Lower lobe of right lung (tissue), 2 donors: ENCODE results near the gene DYNC1H1. TPM values are rescaled to one million over a fixed set of nuclear protein-coding genes. Genes with fewer than 3 reads are reported as not detected.

Experiments
- ATAC-seq, 2 donors: fragments of 200-7000 bp; cut with Tn5 transposase; one replicate each; pipeline ENCODE4 v1.9.1; 2020 to 2022; ENCODE audit warnings: mild to moderate bottlenecking in 2 of 2, moderate library complexity in 2 of 2
- DNase-seq: peaks from one replicate; pipeline ENCODE4 v3.0.0-alpha.2; 2020
- H3K27ac ChIP-seq: fragments of 200-600 bp; one replicate; pipeline ENCODE4 v1.8.0; 2022
- H3K27me3 ChIP-seq: fragments of 200-600 bp; one replicate; pipeline ENCODE4 v1.8.0; 2022; ENCODE audit warnings: low read depth
- H3K36me3 ChIP-seq: fragments of 200-600 bp; one replicate; pipeline ENCODE4 v1.8.0; 2022; ENCODE audit warnings: mild to moderate bottlenecking
- H3K4me1 ChIP-seq: fragments of 200-600 bp; one replicate; pipeline ENCODE4 v1.8.0; 2022
- H3K4me3 ChIP-seq: fragments of 200-600 bp; one replicate; pipeline ENCODE4 v1.8.0; 2022; ENCODE audit warnings: mild to moderate bottlenecking
- H3K9me3 ChIP-seq: fragments of 200-600 bp; one replicate; pipeline ENCODE4 v1.8.0; 2022
- intact Hi-C: fragments of 100-400 bp; cut with DNase I; formaldehyde crosslinking; loops from one replicate; pipeline ENCODE4 v1.11.0; 2022
- total RNA-seq: library from RNA; stranded (reverse); fragmentation: NEBNext Ultra II Directional; extraction: Animal tissue kit (Norgen Biotek cat#: 25700); gene quantifications from one replicate; pipeline ENCODE4 v1.2.1, GENCODE V29; 2021
- TF ChIP-seq, protein P1 (sequence below): fragments of 200-600 bp; IDR thresholded peaks from one replicate; pipeline ENCODE4 v1.8.0; 2022; ENCODE audit warnings: antibody characterized with exemption, mild to moderate bottlenecking
- donor health status: DM: no; HTN: yes; CAD: no; lungs with severe emphysema.

The DYNC1H1 gene
- total RNA-seq, 1 donor from 2014 or later = 437 TPM

- H3K27ac ChIP-seq = no peak overlapping the region
These were observed 131.6 kb downstream of the DYNC1H1 start for GRCh38 chr14:102095871-102096568.

GRCh38 chr14:102096569-102097188 lies 132.3 kb downstream of the DYNC1H1 start:
- Histone ChIP-seq H3K36me3 (no peaks in the 10 kb centered on the region), H3K4me1 (peaks cover 10% of the 10 kb centered on the region), H3K4me3 (no peak overlapping the region), H3K9me3 (no peaks in the 10 kb centered on the region), H3K27ac (no peak overlapping the region), H3K27me3 (no peaks in the 10 kb centered on the region)
- DNase-seq = peak; percentile 87
- intact Hi-C loops = no loop called here
- TF ChIP-seq, protein P1, sequence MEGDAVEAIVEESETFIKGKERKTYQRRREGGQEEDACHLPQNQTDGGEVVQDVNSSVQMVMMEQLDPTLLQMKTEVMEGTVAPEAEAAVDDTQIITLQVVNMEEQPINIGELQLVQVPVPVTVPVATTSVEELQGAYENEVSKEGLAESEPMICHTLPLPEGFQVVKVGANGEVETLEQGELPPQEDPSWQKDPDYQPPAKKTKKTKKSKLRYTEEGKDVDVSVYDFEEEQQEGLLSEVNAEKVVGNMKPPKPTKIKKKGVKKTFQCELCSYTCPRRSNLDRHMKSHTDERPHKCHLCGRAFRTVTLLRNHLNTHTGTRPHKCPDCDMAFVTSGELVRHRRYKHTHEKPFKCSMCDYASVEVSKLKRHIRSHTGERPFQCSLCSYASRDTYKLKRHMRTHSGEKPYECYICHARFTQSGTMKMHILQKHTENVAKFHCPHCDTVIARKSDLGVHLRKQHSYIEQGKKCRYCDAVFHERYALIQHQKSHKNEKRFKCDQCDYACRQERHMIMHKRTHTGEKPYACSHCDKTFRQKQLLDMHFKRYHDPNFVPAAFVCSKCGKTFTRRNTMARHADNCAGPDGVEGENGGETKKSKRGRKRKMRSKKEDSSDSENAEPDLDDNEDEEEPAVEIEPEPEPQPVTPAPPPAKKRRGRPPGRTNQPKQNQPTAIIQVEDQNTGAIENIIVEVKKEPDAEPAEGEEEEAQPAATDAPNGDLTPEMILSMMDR = peak; percentile 90
- peak; percentile 90 to 94 for ATAC-seq

More at GRCh38 chr14:102095871-102096568, 131.6 kb downstream of the DYNC1H1 start:
- TF ChIP-seq, protein P1 = no peak
- Histone ChIP-seq H3K4me3 (no peak overlapping the region), H3K36me3 (no peaks in the 10 kb centered on the region), H3K9me3 (no peaks in the 10 kb centered on the region), H3K27me3 (no peaks in the 10 kb centered on the region), H3K4me1 (peaks cover 10% of the 10 kb centered on the region)
- intact Hi-C loops = no loop called here
- DNase-seq = no peak
- ATAC-seq = peak in 1 of 2 donors; percentile 22

DNA sequence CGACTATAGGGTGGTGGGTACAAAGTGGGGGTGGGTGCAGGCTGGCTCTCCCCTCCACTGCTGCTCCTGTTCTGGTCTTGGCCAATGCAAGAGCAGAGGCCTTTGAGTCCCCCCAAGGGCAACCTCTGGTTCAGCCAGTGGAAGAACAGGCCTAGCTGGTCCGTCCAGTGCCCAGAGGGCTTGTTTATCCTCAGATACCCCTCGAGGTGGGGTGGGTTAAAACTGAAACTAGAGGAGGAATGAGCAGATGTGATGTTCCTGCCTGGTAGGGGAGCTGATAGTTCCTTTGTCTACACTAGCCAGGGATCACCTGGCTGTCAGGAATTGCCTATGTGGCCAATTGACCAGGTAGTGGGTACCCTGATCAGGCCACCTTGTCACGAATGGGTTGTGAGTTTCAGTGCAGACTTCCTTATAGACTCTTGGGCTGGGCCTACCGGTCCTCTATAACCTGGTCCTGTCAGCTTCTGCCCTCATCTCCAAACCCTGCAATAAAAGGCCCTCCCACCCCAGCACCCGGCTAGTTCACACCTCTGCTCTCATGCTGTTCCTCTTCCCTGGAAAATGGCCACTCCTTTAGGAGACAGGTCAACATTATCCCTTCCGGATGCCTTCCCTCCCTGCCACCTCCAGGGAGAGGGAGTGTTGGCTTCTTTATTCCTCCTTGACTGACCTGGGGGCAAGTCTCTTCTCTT lies 133.2 kb downstream of the DYNC1H1 start:
- H3K27ac ChIP-seq = no peak overlapping the region
- H3K27me3 ChIP-seq = no peaks in the 10 kb centered on the region
- TF ChIP-seq, protein P1 = no peak
- intact Hi-C loops = no loop called here
- no peak for ATAC-seq
- H3K4me1 ChIP-seq = peaks cover 10% of the 10 kb centered on the region
- DNase-seq = no peak
- no peak overlapping the region for H3K4me3 ChIP-seq
- H3K36me3 ChIP-seq = no peaks in the 10 kb centered on the region
- no peaks in the 10 kb centered on the region for H3K9me3 ChIP-seq

DNA sequence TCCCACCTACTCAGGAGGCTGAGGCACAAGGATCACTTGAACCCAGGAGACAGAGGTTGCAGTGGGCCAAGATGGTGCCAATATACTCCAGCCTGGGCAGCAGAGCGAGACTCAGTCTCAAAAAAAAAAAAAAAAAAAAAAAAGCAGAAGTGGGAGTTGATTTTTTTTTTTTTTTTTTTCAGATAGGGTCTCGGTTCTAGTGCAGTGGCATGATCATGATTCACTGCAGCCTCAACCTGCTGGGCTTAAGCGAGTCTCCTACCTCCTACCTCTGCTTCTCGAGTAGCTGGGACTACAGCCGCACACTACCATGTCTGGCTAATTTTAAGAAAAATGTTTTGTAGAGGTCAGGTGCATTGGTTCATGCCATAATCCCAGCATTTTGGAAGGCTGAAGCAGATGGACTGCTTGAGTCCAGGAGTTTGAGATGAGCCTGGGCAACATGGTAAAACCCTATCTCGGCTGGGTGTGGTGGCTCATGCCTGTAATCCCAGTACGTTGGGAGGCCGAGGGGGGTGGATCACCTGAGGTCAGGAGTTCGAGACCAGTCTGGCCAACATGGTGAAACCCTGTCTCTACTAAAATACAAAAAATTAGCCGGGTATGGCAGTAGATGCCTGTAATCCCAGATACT lies 138.8 kb downstream of the DYNC1H1 start:
- intact Hi-C loops = no loop called here
- DNase-seq = no peak
- no peak for ATAC-seq

DNA sequence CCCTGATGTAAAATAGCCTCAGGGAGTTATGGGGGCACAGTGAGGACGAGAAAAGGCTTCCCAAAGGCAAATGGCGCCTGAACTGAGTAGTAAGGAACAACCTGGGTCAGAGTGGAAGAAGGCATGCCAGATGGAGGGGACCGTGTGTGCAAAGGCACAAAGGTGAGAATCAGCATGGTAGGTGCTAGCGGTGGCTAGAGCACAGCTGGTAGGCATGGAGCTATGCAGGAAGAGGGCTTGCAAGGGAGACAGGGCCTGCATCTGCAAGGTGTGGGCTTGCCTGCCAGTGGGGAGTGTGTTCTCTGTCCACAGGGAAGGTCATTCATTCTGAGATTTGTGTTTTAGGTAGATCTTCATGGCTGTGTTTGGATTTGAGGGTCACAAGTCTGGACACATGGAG lies 141.0 kb downstream of the DYNC1H1 start:
- H3K27ac ChIP-seq = no peak overlapping the region
- no peaks in the 10 kb centered on the region for H3K9me3 ChIP-seq
- H3K27me3 ChIP-seq = no peaks in the 10 kb centered on the region
- H3K4me1 ChIP-seq = no peaks in the 10 kb centered on the region
- TF ChIP-seq, protein P1 = no peak
- DNase-seq = no peak
- H3K36me3 ChIP-seq = no peaks in the 10 kb centered on the region
- H3K4me3 ChIP-seq = no peak overlapping the region
- intact Hi-C loops = no loop called here
- ATAC-seq = no peak

More for the DNA sequence above, 138.8 kb downstream of the DYNC1H1 start:
- no peak overlapping the region for H3K4me3 ChIP-seq
- TF ChIP-seq, protein P1 = no peak
- no peaks in the 10 kb centered on the region for H3K36me3 ChIP-seq
- H3K27ac ChIP-seq = no peak overlapping the region
- no peaks in the 10 kb centered on the region for H3K4me1 ChIP-seq
- no peaks in the 10 kb centered on the region for H3K27me3 ChIP-seq
- H3K9me3 ChIP-seq = no peaks in the 10 kb centered on the region
